ENCODE results near the gene B3GNT8.

GRCh38 chr19:41434450-41434849 lies 7.3 kb upstream of the B3GNT8 start:
- TF ChIP-seq CTCF (IDR thresholded peaks at IDR 0.05) = no peak
- no peak for TF ChIP-seq POLR2A (IDR thresholded peaks at IDR 0.05)
- TF ChIP-seq EP300 (IDR thresholded peaks at IDR 0.05) = no peak
